Activated B cell treated with CpG ODN at 0.5 μM for 24 hours (primary cell): Measurements from ENCODE around the gene S1PR5. TPM values are rescaled to one million over a fixed set of nuclear protein-coding genes. Genes with fewer than 3 reads are reported as not detected.

Source experiments
- ATAC-seq: fragments of 200-7000 bp; cut with Tn5 transposase; one replicate; pipeline ENCODE4 v1.10.0; 2021; ENCODE audit warnings: low read depth, mild to moderate bottlenecking, moderate library complexity
- CTCF ChIA-PET: fragments of 350-600 bp; sonication (Branson Sonifier 250); formaldehyde crosslinking; loops from one replicate; lab custom pipeline; 2021; ENCODE audit warnings: antibody characterized with exemption; lab: Charles Lee
- POLR2A ChIA-PET: fragments of 350-600 bp; sonication (Branson Sonifier 250); formaldehyde crosslinking; loops from one replicate; lab custom pipeline; 2021; ENCODE audit warnings: antibody characterized with exemption; lab: Charles Lee
- DNase-seq: peaks from one replicate; pipeline ENCODE4 v3.0.0; 2022
- H3K27ac Mint-ChIP-seq: one replicate; pipeline ENCODE4 v1.8.0; 2020; ENCODE audit warnings: mixed read lengths
- H3K27me3 Mint-ChIP-seq: one replicate; pipeline ENCODE4 v1.8.0; 2021; ENCODE audit warnings: mixed read lengths
- H3K36me3 Mint-ChIP-seq: one replicate; pipeline ENCODE4 v1.8.0; 2021; ENCODE audit warnings: low read depth, mixed read lengths
- H3K4me1 Mint-ChIP-seq: one replicate; pipeline ENCODE4 v1.8.0; 2021; ENCODE audit warnings: mixed read lengths
- H3K4me3 Mint-ChIP-seq: one replicate; pipeline ENCODE4 v1.8.0; 2020; ENCODE audit warnings: mild to moderate bottlenecking, mixed read lengths
- H3K9me3 Mint-ChIP-seq: one replicate; pipeline ENCODE4 v1.8.0; 2020; ENCODE audit warnings: mixed read lengths
- CTCF ChIP-seq: fragments of 200-600 bp; IDR thresholded peaks from one replicate; pipeline ENCODE4 v1.8.0; 2022; ENCODE audit warnings: antibody characterized with exemption, mild to moderate bottlenecking
- intact Hi-C: fragments of 100-400 bp; cut with micrococcal nuclease; formaldehyde crosslinking; loops from one replicate; pipeline ENCODE4 v1.15.1; 2024
- total RNA-seq: library from RNA; stranded (reverse); gene quantifications from 2 replicates; pipeline ENCODE4 v1.2.3, GENCODE V29; 2022

S1PR5 gene
- total RNA-seq = 0.12 TPM in 1 of 2 replicates, not detected in the other

GRCh38 chr19:10517361-10517759, at the start of gene S1PR5:
TSS of gene S1PR5 (minus strand) at chr19:10517447. CDS start at chr19:10515011, 2,436 bp downstream.
- Mint-ChIP-seq H3K9me3 (no peaks in the 10 kb centered on the region), H3K4me3 (peak within 1 kb of the TSS; percentile 28), H3K27ac (no peak within 1 kb of the TSS), H3K4me1 (peaks cover 33% of the 10 kb centered on the region), H3K36me3 (no peaks in the 10 kb centered on the region), H3K27me3 (peaks cover 50% of the 10 kb centered on the region)
- intact Hi-C loops = no loop called here
- DNase-seq (no peak), ATAC-seq (peak; percentile 15)
- POLR2A ChIA-PET = interaction anchor here (0.6 to 1.1 kb wide), 2 partner anchors 52 to 227 kb away, joined by 3 to 5 read pairs; partner anchors contain the start of gene ICAM5
- TF ChIP-seq CTCF = no peak
- CTCF ChIA-PET = no interaction called here

GRCh38 chr19:10566658-10567410, 49.6 kb upstream of the S1PR5 start:
- POLR2A ChIA-PET = interaction anchor here (0.6 to 4.2 kb wide), 21 partner anchors 9 to 1001 kb away, joined by 3 to 46 read pairs (median 5); partner anchors contain the start of genes ANGPTL6, CDC37, KEAP1 and TYK2
- H3K9me3 Mint-ChIP-seq = no peaks in the 10 kb centered on the region
- H3K4me1 Mint-ChIP-seq = peaks cover 46% of the 10 kb centered on the region
- intact Hi-C loops = loop anchor here (1.0 to 10.0 kb wide), 12 partner anchors 13 to 464 kb away; partner anchors contain the start of genes ANGPTL6, ATG4D, CARM1 and CDC37
- H3K4me3 Mint-ChIP-seq = peak overlapping the region; percentile 95
- no peaks in the 10 kb centered on the region for H3K27me3 Mint-ChIP-seq
- DNase-seq (peak; percentile 42), ATAC-seq (peak; percentile 7)
- CTCF ChIA-PET = interaction anchor here (0.6 to 4.1 kb wide), 6 partner anchors 14 to 133 kb away, joined by 3 to 16 read pairs (median 4); no protein-coding TSS in a partner anchor
- peaks cover 13% of the 10 kb centered on the region for H3K36me3 Mint-ChIP-seq
- TF ChIP-seq CTCF = no peak
- H3K27ac Mint-ChIP-seq = peak overlapping the region; percentile 98

DNA sequence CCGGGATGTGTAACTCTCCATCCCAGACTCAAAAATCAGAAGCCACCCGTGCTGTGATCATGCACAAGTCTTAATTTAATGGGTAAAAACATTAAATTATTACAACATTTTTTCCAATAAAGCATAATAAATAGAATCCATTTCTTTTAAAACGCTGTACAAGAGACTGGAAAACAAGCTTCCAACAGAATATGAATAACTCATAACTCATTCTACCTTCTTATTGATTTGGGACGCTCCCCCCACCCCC, 49.1 kb upstream of the S1PR5 start:
- no peaks in the 10 kb centered on the region for H3K9me3 Mint-ChIP-seq
- H3K36me3 Mint-ChIP-seq = peaks cover 17% of the 10 kb centered on the region
- ATAC-seq = no peak
- H3K27ac Mint-ChIP-seq = peak overlapping the region; percentile 98
- TF ChIP-seq CTCF = no peak
- intact Hi-C loops = loop anchor here (1.0 to 10.0 kb wide), 12 partner anchors 12 to 464 kb away; partner anchors contain the start of genes ANGPTL6, ATG4D, CARM1 and CDC37
- H3K4me1 Mint-ChIP-seq = peaks cover 46% of the 10 kb centered on the region
- ChIA-PET CTCF (interaction anchor here (1.1 to 4.1 kb wide), 4 partner anchors 13 to 83 kb away, joined by 3 to 16 read pairs (median 7); no protein-coding TSS in a partner anchor), POLR2A (interaction anchor here (0.6 to 4.2 kb wide), 20 partner anchors 9 to 1001 kb away, joined by 3 to 46 read pairs (median 5); partner anchors contain the start of genes ANGPTL6, CDC37, KEAP1 and TYK2)
- peak overlapping the region; percentile 95 for H3K4me3 Mint-ChIP-seq
- H3K27me3 Mint-ChIP-seq = no peaks in the 10 kb centered on the region
- DNase-seq = no peak

- H3K27me3 Mint-ChIP-seq = no peaks in the 10 kb centered on the region
- ChIA-PET CTCF (interaction anchor here (1.1 to 4.1 kb wide), 4 partner anchors 13 to 82 kb away, joined by 3 to 16 read pairs (median 7); no protein-coding TSS in a partner anchor), POLR2A (interaction anchor here (0.6 to 4.2 kb wide), 21 partner anchors 9 to 464 kb away, joined by 3 to 46 read pairs (median 5); partner anchors contain the start of genes ANGPTL6, CDC37, KEAP1 and TYK2)
- DNase-seq = peak; percentile 99
- no peak for TF ChIP-seq CTCF
- peaks cover 46% of the 10 kb centered on the region for H3K4me1 Mint-ChIP-seq
- ATAC-seq = peak; percentile 64
- peaks cover 23% of the 10 kb centered on the region for H3K36me3 Mint-ChIP-seq
- peak within 1 kb of the TSS; percentile 95 for H3K4me3 Mint-ChIP-seq
- no peaks in the 10 kb centered on the region for H3K9me3 Mint-ChIP-seq
- intact Hi-C loops = loop anchor here (1.0 to 10.0 kb wide), 12 partner anchors 11 to 463 kb away; partner anchors contain the start of genes ANGPTL6, ATG4D, CARM1 and CDC37
- H3K27ac Mint-ChIP-seq = peak within 1 kb of the TSS; percentile 98
Observed at GRCh38 chr19:10565567-10566407, 48.5 kb upstream of the S1PR5 start, which contains the start of gene KRI1. TSS of gene KRI1 (minus strand) at chr19:10566010. CDS start at chr19:10565999, 11 bp downstream.
